NT2/D1 (cell line): ENCODE results near the gene CNKSR3.

Source experiments
- SUZ12 ChIP-seq: IDR thresholded peaks from 2 replicates; pipeline ENCODE4 v1.6.1; 2011; ENCODE audit not compliant: insufficient read length, insufficient read depth; ENCODE audit errors: extremely low read depth
- YY1 ChIP-seq: IDR thresholded peaks from 2 replicates; pipeline ENCODE4 v1.6.1; 2011; ENCODE audit not compliant: insufficient read length, insufficient read depth
- ZNF274 ChIP-seq: IDR thresholded peaks from 2 replicates; pipeline ENCODE4 v1.6.1; 2011; ENCODE audit warnings: mild to moderate bottlenecking, low read depth, low read length

DNA sequence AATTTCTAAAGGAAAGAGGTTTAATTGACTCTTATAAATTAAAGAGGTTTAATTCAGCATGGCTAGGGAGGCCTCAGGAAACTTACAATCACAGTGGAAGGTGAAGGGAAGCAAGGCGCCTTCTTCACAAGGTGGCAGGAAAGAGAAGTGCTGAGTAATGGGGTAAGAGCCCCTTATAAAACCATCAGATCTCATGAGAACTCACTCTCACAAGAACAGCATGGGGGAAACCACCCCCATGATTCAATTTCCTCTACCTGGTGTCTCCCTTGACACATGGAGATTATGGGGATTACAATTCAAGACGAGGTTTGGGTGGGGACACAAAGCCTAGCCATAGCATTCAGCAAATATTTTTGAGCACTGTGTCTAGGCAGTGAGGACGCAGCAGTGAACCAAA lies 150.0 kb downstream of the CNKSR3 start:
- TF ChIP-seq YY1 (no peak), SUZ12 (no peak), ZNF274 (no peak)
